OCI-LY7 (cell line): Measurements from ENCODE around the gene HSD11B1. TPM values are rescaled to one million over a fixed set of nuclear protein-coding genes. Genes with fewer than 3 reads are reported as not detected.
A peak's percentile ranks its signal among the peaks of the same experiment; 100 is the strongest.

ENCODE experiments used
- BruUV-seq: library from RNA; stranded (reverse); fragments of 400-500 nt; replicated peaks from 2 replicates; lab custom pipeline; 2021; lab: Mats Ljungman, UMichigan
- CTCF ChIA-PET: fragments of 300-600 bp; sonication (Branson Sonifier 250); formaldehyde crosslinking; loops from one replicate; lab custom pipeline; 2022; ENCODE audit warnings: antibody characterized with exemption; ENCODE audit not compliant: unreplicated experiment; lab: Charles Lee
- POLR2A ChIA-PET: fragments of 300-600 bp; sonication (Branson Sonifier 250); formaldehyde crosslinking; loops from one replicate; lab custom pipeline; 2022; ENCODE audit warnings: antibody characterized with exemption; lab: Charles Lee
- DNase-seq: peaks from one replicate; pipeline ENCODE4 v3.0.0-alpha.2; 2015; ENCODE audit warnings: low spot score
- H2AFZ ChIP-seq: fragments of 200-600 bp; sonication (generic), shearing (Covaris generic); 2 replicates; pipeline ENCODE4 v1.6.1; 2014; ENCODE audit warnings: mild to moderate bottlenecking, antibody characterized with exemption, low read length, moderate library complexity
- H3K27ac ChIP-seq: fragments of 200-600 bp; sonication (generic); 2 replicates; pipeline ENCODE4 v1.5.1; 2014; ENCODE audit warnings: mixed run types, low read depth, mild to moderate bottlenecking, moderate library complexity, low read length, inconsistent platforms; ENCODE audit not compliant: poor library complexity, severe bottlenecking
- H3K36me3 ChIP-seq: fragments of 200-600 bp; sonication (generic); 2 replicates; pipeline ENCODE4 v1.6.1; 2014; ENCODE audit warnings: mild to moderate bottlenecking, antibody characterized with exemption, low read length, moderate library complexity, mixed read lengths; ENCODE audit not compliant: insufficient read depth
- H3K4me1 ChIP-seq: fragments of 200-600 bp; sonication (generic); 2 replicates; pipeline ENCODE4 v1.5.1; 2014; ENCODE audit warnings: mild to moderate bottlenecking, low read length; ENCODE audit not compliant: insufficient read depth, poor library complexity, severe bottlenecking
- H3K4me2 ChIP-seq: fragments of 200-600 bp; sonication (generic); 2 replicates; pipeline ENCODE4 v1.6.1; 2014; ENCODE audit warnings: mild to moderate bottlenecking, low read length
- H3K4me3 ChIP-seq: fragments of 200-600 bp; sonication (generic); 2 replicates; pipeline ENCODE4 v1.5.1; 2014; ENCODE audit warnings: mild to moderate bottlenecking, low read depth, low read length; ENCODE audit not compliant: poor library complexity, severe bottlenecking
- H3K79me2 ChIP-seq: fragments of 200-600 bp; sonication (generic); 2 replicates; pipeline ENCODE4 v1.6.1; 2016; ENCODE audit warnings: low read depth, mild to moderate bottlenecking, low read length, moderate library complexity, mixed read lengths; ENCODE audit not compliant: insufficient read depth
- H3K9me2 ChIP-seq: fragments of 200-600 bp; sonication (generic); 2 replicates; pipeline ENCODE4 v1.6.1; 2016; ENCODE audit warnings: mild to moderate bottlenecking, low read length, mixed read lengths; ENCODE audit not compliant: insufficient read depth
- H3K9me3 ChIP-seq: fragments of 200-600 bp; sonication (generic); 2 replicates; pipeline ENCODE4 v1.6.1; 2014; ENCODE audit warnings: mild to moderate bottlenecking, mixed run types, low read length, mixed read lengths
- H4K20me1 ChIP-seq: fragments of 200-600 bp; sonication (generic); 2 replicates; pipeline ENCODE4 v1.6.1; 2014; ENCODE audit warnings: mild to moderate bottlenecking, antibody characterized with exemption, low read length, moderate library complexity, mixed read lengths; ENCODE audit not compliant: insufficient read depth
- EZH2phosphoT487 ChIP-seq: fragments of 200-600 bp; sonication (generic); IDR thresholded peaks from 2 replicates; pipeline ENCODE4 v1.6.1; 2018; ENCODE audit warnings: low read depth, borderline replicate concordance, mild to moderate bottlenecking, mixed run types, antibody characterized with exemption, low read length, moderate library complexity, mixed read lengths
- intact Hi-C: fragments of 100-400 bp; cut with micrococcal nuclease; formaldehyde crosslinking; loops from one replicate; pipeline ENCODE4 v1.10.0; 2022; ENCODE audit not compliant: unreplicated experiment
- total RNA-seq, 2 experiments: library from RNA; depleted of rRNA in 1 of 2; stranded (reverse); fragments of >200 nt in 1 of 2; shearing (Covaris generic) in 1 of 2; gene quantifications; 2 replicates each; pipeline ENCODE4 v1.2.3, GENCODE V29; 2014 to 2022
- TF ChIP-seq, protein P1 (sequence below): fragments of 200-600 bp; sonication (generic); conservative IDR thresholded peaks from 2 replicates; pipeline ENCODE4 v1.5.1; 2014; ENCODE audit warnings: mild to moderate bottlenecking, antibody characterized with exemption, low read length, moderate library complexity, mixed read lengths

Gene HSD11B1
- total RNA-seq, 2 experiments from 2014 or later, result not detected

DNA sequence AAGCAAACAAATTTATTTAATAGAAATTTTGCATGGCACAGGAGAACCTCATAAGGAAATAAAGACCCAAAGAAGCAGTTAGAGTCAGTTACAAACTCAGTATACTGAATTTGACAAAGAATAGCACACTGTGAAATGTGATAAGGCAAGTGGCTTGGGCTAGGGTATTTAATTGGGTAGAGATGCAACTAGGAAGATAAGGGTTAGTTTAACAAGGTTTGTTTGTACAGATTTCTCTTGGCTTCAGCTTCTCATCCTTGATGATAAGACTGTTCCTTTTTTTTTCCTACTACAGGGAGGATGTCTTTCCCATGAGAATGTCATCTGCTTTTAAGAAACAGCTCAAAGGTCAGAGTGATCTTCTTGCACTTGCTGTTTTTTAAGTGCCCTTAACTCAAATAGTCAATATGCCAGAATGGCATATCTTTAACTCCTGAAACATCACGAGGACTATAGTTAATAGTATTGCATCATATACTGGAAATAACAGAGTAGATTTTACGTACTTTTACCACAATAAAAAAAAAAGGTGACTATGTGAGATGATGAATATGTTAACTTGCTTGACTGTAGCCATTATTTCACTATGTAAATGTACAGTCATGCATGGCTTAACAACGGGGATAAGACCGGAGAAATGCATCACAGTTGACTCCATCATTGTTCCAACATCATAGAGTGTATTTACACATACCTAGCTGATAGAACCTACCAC is 42.0 kb downstream of the HSD11B1 start:
- Histone ChIP-seq H3K4me1 (peaks cover 10% of the 10 kb centered on the region), H3K4me2 (no peak overlapping the region), H3K27ac (no peak overlapping the region), H2AFZ (no peak overlapping the region), H3K4me3 (no peak overlapping the region), H3K79me2 (no peaks in the 10 kb centered on the region), H4K20me1 (no peaks in the 10 kb centered on the region), H3K9me2 (no peaks in the 10 kb centered on the region), H3K9me3 (no peaks in the 10 kb centered on the region), H3K36me3 (no peaks in the 10 kb centered on the region)
- intact Hi-C loops, result loop anchor here (5.0 kb wide), 2 partner anchors 54 to 169 kb away; no protein-coding TSS in a partner anchor
- BruUV-seq, result no TSS peak
- DNase-seq, result no peak
- POLR2A ChIA-PET, result interaction anchor here (0.9 kb wide), 1 partner anchor 9 kb away, joined by 3 read pairs; the partner anchor contains the start of gene TRAF3IP3
- CTCF ChIA-PET, result no interaction called here
- TF ChIP-seq, protein P1, sequence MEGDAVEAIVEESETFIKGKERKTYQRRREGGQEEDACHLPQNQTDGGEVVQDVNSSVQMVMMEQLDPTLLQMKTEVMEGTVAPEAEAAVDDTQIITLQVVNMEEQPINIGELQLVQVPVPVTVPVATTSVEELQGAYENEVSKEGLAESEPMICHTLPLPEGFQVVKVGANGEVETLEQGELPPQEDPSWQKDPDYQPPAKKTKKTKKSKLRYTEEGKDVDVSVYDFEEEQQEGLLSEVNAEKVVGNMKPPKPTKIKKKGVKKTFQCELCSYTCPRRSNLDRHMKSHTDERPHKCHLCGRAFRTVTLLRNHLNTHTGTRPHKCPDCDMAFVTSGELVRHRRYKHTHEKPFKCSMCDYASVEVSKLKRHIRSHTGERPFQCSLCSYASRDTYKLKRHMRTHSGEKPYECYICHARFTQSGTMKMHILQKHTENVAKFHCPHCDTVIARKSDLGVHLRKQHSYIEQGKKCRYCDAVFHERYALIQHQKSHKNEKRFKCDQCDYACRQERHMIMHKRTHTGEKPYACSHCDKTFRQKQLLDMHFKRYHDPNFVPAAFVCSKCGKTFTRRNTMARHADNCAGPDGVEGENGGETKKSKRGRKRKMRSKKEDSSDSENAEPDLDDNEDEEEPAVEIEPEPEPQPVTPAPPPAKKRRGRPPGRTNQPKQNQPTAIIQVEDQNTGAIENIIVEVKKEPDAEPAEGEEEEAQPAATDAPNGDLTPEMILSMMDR, result no peak

DNA sequence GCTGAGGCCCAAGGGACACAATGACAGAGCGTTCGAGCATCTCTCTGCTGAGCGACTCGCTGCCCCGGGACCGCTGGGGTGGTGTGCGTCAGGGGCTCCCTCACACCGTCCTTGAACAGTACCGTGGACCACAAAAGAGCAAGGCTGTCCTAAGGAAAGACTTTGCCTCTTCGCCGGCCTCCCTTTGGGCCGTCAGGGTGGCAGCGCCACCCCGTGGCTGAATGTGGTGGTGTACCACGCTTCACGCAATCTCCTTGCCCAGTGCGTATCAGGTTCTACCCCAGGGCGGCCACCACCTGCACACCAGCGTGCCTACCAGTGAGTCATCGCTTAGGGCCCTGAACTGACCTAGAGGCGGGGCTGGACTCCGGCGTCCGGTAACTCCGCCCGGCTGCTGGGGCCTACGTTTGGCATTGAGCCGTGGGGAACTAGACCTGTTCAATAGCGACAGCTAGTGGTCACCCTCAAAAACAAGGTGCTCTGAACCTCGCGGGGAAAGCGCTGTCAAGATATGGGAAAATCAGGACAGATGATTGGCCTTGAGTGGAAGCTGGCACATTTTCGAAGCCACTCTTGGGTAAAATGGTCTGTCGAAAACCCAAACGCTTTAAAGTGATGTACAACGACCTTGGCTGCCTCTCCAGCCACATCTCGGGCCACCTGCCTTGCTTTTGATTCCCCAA is 43.1 kb downstream of the HSD11B1 start:
- TF ChIP-seq, protein P1, result peak; percentile 93
- TF ChIP-seq EZH2phosphoT487, result no peak
- CTCF ChIA-PET, result interaction anchor here (0.5 to 1.4 kb wide), 3 partner anchors 20 to 40 kb away, joined by 3 read pairs; no protein-coding TSS in a partner anchor
- no peaks in the 10 kb centered on the region for H3K79me2 ChIP-seq
- no TSS peak for BruUV-seq
- H3K36me3 ChIP-seq, result no peaks in the 10 kb centered on the region
- peaks cover 13% of the 10 kb centered on the region for H3K4me1 ChIP-seq
- H2AFZ ChIP-seq, result peak overlapping the region; percentile 38; the same call in 1 of the 2 replicates
- H3K9me2 ChIP-seq, result no peaks in the 10 kb centered on the region
- no peaks in the 10 kb centered on the region for H3K9me3 ChIP-seq
- H3K4me2 ChIP-seq, result peak overlapping the region; percentile 51; the same call in 1 of the 2 replicates
- POLR2A ChIA-PET, result no interaction called here
- H3K27ac ChIP-seq, result no peak overlapping the region
- H4K20me1 ChIP-seq, result no peaks in the 10 kb centered on the region
- H3K4me3 ChIP-seq, result peak overlapping the region; percentile 25
- DNase-seq, result peak; percentile 53
- intact Hi-C loops, result loop anchor here (5.0 kb wide), 2 partner anchors 55 to 170 kb away; no protein-coding TSS in a partner anchor
